Upper lobe of right lung (tissue), 1 donor: ENCODE data around the gene NDUFB5. TPM values are rescaled to one million over a fixed set of nuclear protein-coding genes. Genes with fewer than 3 reads are reported as not detected.
A peak's percentile ranks its signal among the peaks of the same experiment; 100 is the strongest.

Experiments used
- ATAC-seq: fragments of 200-7000 bp; cut with Tn5 transposase; one replicate; pipeline ENCODE4 v1.9.1; 2020; ENCODE audit warnings: mild to moderate bottlenecking, moderate library complexity
- DNase-seq: peaks from one replicate; pipeline ENCODE4 v3.0.0-alpha.2; 2020
- H3K27ac ChIP-seq: fragments of 200-600 bp; one replicate; pipeline ENCODE4 v1.8.0; 2022
- H3K27me3 ChIP-seq: fragments of 200-600 bp; one replicate; pipeline ENCODE4 v1.8.0; 2022; ENCODE audit warnings: mild to moderate bottlenecking
- H3K36me3 ChIP-seq: fragments of 200-600 bp; one replicate; pipeline ENCODE4 v1.8.0; 2022
- H3K4me1 ChIP-seq: fragments of 200-600 bp; one replicate; pipeline ENCODE4 v1.8.0; 2022
- H3K4me3 ChIP-seq: fragments of 200-600 bp; one replicate; pipeline ENCODE4 v1.8.0; 2022; ENCODE audit warnings: mild to moderate bottlenecking
- H3K9me3 ChIP-seq: fragments of 200-600 bp; one replicate; pipeline ENCODE4 v1.8.0; 2022
- intact Hi-C: fragments of 100-400 bp; cut with DNase I; formaldehyde crosslinking; loops from one replicate; pipeline ENCODE4 v1.11.0; 2022
- total RNA-seq: library from RNA; stranded (reverse); fragmentation: NEBNext Ultra II Directional; extraction: Animal tissue kit (Norgen Biotek cat#: 25700); gene quantifications from one replicate; pipeline ENCODE4 v1.2.1, GENCODE V29; 2021
- TF ChIP-seq, protein P1 (sequence below): fragments of 200-600 bp; IDR thresholded peaks from one replicate; pipeline ENCODE4 v1.8.0; 2022; ENCODE audit warnings: antibody characterized with exemption
- donor health status: DM: no; HTN: yes; CAD: no; lungs with severe emphysema.

NDUFB5 gene
- total RNA-seq, 1 donor from 2014 or later, result 92.0 TPM

DNA sequence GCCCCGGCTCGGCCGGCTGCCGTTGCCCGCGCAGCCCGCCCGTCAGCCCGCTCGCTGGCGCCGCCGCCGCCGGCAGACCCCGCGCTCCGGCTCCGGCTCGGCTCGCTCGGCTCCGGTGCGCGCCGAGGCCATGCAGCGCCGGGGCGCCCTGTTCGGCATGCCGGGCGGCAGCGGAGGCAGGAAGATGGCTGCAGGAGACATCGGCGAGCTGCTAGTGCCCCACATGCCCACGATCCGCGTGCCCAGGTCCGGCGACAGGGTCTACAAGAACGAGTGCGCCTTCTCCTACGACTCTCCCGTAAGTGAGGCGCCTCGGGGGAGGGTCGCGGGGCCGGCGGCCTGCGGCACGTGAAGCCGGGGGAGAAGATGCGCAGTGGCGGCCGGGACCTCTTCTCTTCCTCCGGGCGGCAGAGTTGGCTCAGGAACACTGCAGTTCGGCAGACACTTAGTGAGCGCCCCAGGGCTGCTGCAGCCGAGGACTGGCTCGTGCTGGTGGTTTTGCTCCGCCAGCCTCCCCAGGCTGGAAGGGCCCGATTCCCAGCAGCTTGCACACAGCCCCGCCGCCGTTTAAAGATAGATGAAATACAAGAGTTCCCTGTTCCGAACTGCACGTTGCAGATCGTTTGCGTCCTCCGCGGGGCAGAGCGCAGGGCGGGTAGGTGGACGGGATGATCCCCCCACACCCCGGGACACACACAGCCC is 48.7 kb downstream of the NDUFB5 start:
- intact Hi-C loops, result no loop called here
- TF ChIP-seq, protein P1, sequence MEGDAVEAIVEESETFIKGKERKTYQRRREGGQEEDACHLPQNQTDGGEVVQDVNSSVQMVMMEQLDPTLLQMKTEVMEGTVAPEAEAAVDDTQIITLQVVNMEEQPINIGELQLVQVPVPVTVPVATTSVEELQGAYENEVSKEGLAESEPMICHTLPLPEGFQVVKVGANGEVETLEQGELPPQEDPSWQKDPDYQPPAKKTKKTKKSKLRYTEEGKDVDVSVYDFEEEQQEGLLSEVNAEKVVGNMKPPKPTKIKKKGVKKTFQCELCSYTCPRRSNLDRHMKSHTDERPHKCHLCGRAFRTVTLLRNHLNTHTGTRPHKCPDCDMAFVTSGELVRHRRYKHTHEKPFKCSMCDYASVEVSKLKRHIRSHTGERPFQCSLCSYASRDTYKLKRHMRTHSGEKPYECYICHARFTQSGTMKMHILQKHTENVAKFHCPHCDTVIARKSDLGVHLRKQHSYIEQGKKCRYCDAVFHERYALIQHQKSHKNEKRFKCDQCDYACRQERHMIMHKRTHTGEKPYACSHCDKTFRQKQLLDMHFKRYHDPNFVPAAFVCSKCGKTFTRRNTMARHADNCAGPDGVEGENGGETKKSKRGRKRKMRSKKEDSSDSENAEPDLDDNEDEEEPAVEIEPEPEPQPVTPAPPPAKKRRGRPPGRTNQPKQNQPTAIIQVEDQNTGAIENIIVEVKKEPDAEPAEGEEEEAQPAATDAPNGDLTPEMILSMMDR, result peak; percentile 8
- peak; percentile 89 for ATAC-seq

DNA sequence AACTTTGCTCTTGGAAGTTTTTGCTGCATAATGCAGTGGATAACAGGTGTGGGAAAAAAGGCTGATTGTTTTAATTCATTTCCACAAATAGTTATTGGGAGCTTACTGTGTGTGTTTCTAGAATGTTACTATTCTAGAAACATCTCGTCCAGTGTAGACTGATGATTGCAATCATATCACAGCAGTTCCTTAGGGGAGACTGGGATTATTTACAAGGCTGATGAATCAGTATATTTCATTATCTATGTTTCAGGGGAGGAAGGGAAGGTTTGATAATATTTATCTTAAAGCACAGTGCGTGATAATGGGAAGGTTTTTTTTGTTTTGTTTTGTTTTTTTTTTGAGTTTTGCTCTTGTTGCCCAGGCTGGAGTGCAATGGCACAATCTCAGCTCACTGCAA is 50.6 kb downstream of the NDUFB5 start:
- ATAC-seq (no peak), DNase-seq (no peak)
- intact Hi-C loops, result no loop called here
- H3K4me1 ChIP-seq, result peaks cover 5% of the 10 kb centered on the region
- no peaks in the 10 kb centered on the region for H3K27me3 ChIP-seq
- TF ChIP-seq, protein P1, result no peak
- H3K36me3 ChIP-seq, result no peaks in the 10 kb centered on the region
- no peaks in the 10 kb centered on the region for H3K9me3 ChIP-seq
- H3K4me3 ChIP-seq, result peak overlapping the region; percentile 80
- no peak overlapping the region for H3K27ac ChIP-seq

More for the DNA sequence above, 48.7 kb downstream of the NDUFB5 start:
- Histone ChIP-seq H3K27ac (peak overlapping the region; percentile 90), H3K4me3 (peak overlapping the region; percentile 80), H3K27me3 (no peaks in the 10 kb centered on the region), H3K9me3 (no peaks in the 10 kb centered on the region), H3K36me3 (no peaks in the 10 kb centered on the region), H3K4me1 (peaks cover 5% of the 10 kb centered on the region)
- peak; percentile 89 for DNase-seq

DNA sequence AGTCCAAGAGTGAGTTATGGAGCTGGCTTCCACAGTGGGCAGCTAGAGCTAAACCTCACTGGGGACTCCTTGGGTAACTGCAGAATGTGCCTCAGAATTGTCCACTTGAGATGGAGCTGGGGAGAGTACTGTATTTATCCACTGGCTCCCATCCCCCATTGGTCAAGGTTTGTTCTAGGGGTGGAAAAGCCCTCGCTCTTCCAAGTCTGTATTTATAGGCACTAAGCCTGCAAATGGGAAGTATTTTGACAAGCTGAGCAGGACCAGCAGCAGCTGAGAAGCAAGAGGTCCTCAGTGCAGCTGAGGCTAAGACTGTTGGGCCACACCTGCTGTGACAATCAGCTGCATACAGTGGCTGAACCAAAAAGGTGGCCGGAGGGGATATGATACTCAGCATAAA is 54.0 kb downstream of the NDUFB5 start:
- Histone ChIP-seq H3K4me1 (no peaks in the 10 kb centered on the region), H3K36me3 (no peaks in the 10 kb centered on the region), H3K27ac (no peak overlapping the region), H3K4me3 (no peak overlapping the region), H3K27me3 (no peaks in the 10 kb centered on the region), H3K9me3 (no peaks in the 10 kb centered on the region)
- TF ChIP-seq, protein P1, result no peak
- ATAC-seq (no peak), DNase-seq (no peak)
- intact Hi-C loops, result no loop called here

- Histone ChIP-seq H3K4me1 (peaks cover 5% of the 10 kb centered on the region), H3K27ac (no peak overlapping the region), H3K9me3 (no peaks in the 10 kb centered on the region), H3K27me3 (no peaks in the 10 kb centered on the region), H3K4me3 (no peak overlapping the region), H3K36me3 (no peaks in the 10 kb centered on the region)
- intact Hi-C loops, result no loop called here
- DNase-seq (no peak), ATAC-seq (no peak)
- TF ChIP-seq, protein P1, result no peak
Observed at GRCh38 chr3:179660872-179661271, 56.3 kb downstream of the NDUFB5 start.

- H3K36me3 ChIP-seq, result no peaks in the 10 kb centered on the region
- DNase-seq (no peak), ATAC-seq (no peak)
- H3K9me3 ChIP-seq, result no peaks in the 10 kb centered on the region
- TF ChIP-seq, protein P1, result no peak
- peaks cover 13% of the 10 kb centered on the region for H3K4me1 ChIP-seq
- intact Hi-C loops, result no loop called here
- no peaks in the 10 kb centered on the region for H3K27me3 ChIP-seq
- no peak overlapping the region for H3K27ac ChIP-seq
- H3K4me3 ChIP-seq, result no peak overlapping the region
Observed at GRCh38 chr3:179661777-179662176, 57.2 kb downstream of the NDUFB5 start.
